ENCODE measurements around the gene ADAM10. TPM values are rescaled to one million over a fixed set of nuclear protein-coding genes. Genes with fewer than 3 reads are reported as not detected.

Gene ADAM10
- total RNA-seq, 1 experiment from 2014 or later = 159 TPM

DNA sequence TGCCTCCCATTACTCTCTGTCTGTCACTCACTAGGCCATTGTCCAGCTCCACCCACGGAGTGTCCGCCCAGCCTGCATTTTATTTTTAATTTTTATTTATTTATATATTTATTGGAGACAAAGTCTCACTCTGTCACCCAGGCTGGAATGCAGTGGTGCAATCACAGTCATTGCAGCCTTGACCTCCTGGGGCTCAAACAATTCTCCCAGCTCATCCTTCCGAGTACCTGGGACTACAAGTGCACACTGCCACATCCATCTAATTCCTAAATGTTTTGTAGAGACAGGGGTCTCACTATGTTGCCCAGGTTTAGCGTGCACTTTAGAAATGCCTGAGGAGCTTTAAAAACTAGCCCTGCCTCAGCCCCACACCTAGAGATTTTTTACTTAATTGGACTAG is 176.2 kb downstream of the ADAM10 start:
- no peak overlapping the region for H2BK12ac ChIP-seq (ENCODE audit: insufficient read length, low read depth, low read length)
- H3K4ac ChIP-seq (ENCODE audit: low read depth, low read length) = no peak overlapping the region
- H3K79me2 ChIP-seq (ENCODE audit: insufficient read depth, low read length) = no peaks in the 10 kb centered on the region
- Mint-ChIP-seq H3K4me3 (no peak overlapping the region), H3K9me3 (no peaks in the 10 kb centered on the region; a peak in 1 of 5 replicates), H3K4me1 (no peaks in the 10 kb centered on the region; a peak in 1 of 4 replicates), H3K36me3 (ENCODE audit: insufficient read depth in 1 of 3, low read depth in 3 of 3) (no peaks in the 10 kb centered on the region; a peak in 1 of 7 replicates), H3K27me3 (ENCODE audit: low read depth) (no peaks in the 10 kb centered on the region), H3K27ac (no peak overlapping the region)
- no peak overlapping the region for H3K56ac ChIP-seq (ENCODE audit: insufficient read length, low read depth, low read length)
- H2AFZ ChIP-seq (ENCODE audit: low read length) = no peak overlapping the region
- H3K14ac ChIP-seq (ENCODE audit: insufficient read depth, low read length) = no peak overlapping the region
- H3K27me3 ChIP-seq (ENCODE audit: insufficient read depth, low read length) = no peaks in the 10 kb centered on the region
- H2BK5ac ChIP-seq (ENCODE audit: insufficient read length, low read length) = no peak overlapping the region
- no peak overlapping the region for H2BK120ac ChIP-seq (ENCODE audit: low read depth, low read length, poor library complexity, severe bottlenecking)
- no peak overlapping the region for H3K18ac ChIP-seq (ENCODE audit: insufficient read length, low read depth, low read length)
- H4K91ac ChIP-seq (ENCODE audit: insufficient read length, low read depth, low read length) = no peak overlapping the region
- H3K4me1 ChIP-seq (ENCODE audit: insufficient read depth, low read length) = no peaks in the 10 kb centered on the region
- H3T11ph ChIP-seq (ENCODE audit: low read length) = no peak overlapping the region
- no peak overlapping the region for H3K9ac ChIP-seq (ENCODE audit: extremely low read depth, insufficient read length, low read length)
- H3K23me2 ChIP-seq (ENCODE audit: insufficient read length, low read depth, low read length, poor library complexity, severe bottlenecking) = no peaks in the 10 kb centered on the region
- no peak overlapping the region for H3K4me2 ChIP-seq (ENCODE audit: insufficient read depth, insufficient read length, low read length)
- no peak for TF ChIP-seq CTCF (conservative IDR thresholded peaks at IDR 0.05)
- DNase-seq = no peak
- H4K8ac ChIP-seq (replicated peaks; ENCODE audit: insufficient read length, low read depth, low read length) = no peak overlapping the region
- H3K9me3 ChIP-seq (ENCODE audit: control insufficient read depth, low read depth, low read length) = no peaks in the 10 kb centered on the region
- no peak overlapping the region for H2AK5ac ChIP-seq (ENCODE audit: insufficient read length, low read length)
- no peak overlapping the region for H3K23ac ChIP-seq (ENCODE audit: insufficient read length, low read depth, low read length)
- no peak overlapping the region for H2BK15ac ChIP-seq (ENCODE audit: low read depth, low read length)
- H3K27ac ChIP-seq (ENCODE audit: insufficient read length, low read depth, low read length) = no peak overlapping the region
- no peaks in the 10 kb centered on the region for H4K20me1 ChIP-seq (ENCODE audit: control insufficient read depth, insufficient read depth, insufficient read length)
- H3K79me1 ChIP-seq (ENCODE audit: insufficient read depth, low read depth, low read length, poor library complexity, severe bottlenecking) = no peaks in the 10 kb centered on the region
- H2BK20ac ChIP-seq (ENCODE audit: low read depth, low read length, poor library complexity, severe bottlenecking) = no peak overlapping the region
- WGBS (ENCODE audit: extremely low coverage, insufficient read length, low lambda C conversion rate) = no CpG with 5 or more reads among the region's 4 CpGs
- no peak overlapping the region for H4K5ac ChIP-seq (ENCODE audit: insufficient read length, low read depth, low read length)

Measured in H9 (cell line).